Astrocyte (in vitro differentiated cells and primary cell): ENCODE data around the gene VAPA.

ENCODE experiments used
- EZH2 ChIP-seq: IDR thresholded peaks from 2 replicates; pipeline ENCODE4 v1.6.1; 2012; ENCODE audit warnings: mild to moderate bottlenecking, low read length, inconsistent platforms; ENCODE audit not compliant: insufficient read depth
- TF ChIP-seq, protein P1 (sequence below): IDR thresholded peaks from 2 replicates; pipeline ENCODE4 v1.5.1; 2011; ENCODE audit warnings: low read depth, mild to moderate bottlenecking, inconsistent platforms, low read length, moderate library complexity; ENCODE audit not compliant: insufficient read depth

DNA sequence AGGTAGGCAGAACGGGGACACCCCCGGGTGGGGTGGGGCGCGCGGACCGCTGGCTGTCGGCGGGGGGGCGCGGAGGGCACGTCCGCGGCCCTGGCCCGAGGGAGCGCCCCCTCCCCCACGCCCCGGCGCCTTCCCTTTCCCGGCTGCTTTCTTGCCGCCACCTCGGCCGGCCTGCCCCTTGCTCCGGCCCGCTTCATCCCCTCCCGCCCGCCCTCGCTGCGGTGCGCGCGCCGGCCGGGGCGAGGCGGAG is 443 bp downstream of the VAPA start:
- TF ChIP-seq, protein P1, sequence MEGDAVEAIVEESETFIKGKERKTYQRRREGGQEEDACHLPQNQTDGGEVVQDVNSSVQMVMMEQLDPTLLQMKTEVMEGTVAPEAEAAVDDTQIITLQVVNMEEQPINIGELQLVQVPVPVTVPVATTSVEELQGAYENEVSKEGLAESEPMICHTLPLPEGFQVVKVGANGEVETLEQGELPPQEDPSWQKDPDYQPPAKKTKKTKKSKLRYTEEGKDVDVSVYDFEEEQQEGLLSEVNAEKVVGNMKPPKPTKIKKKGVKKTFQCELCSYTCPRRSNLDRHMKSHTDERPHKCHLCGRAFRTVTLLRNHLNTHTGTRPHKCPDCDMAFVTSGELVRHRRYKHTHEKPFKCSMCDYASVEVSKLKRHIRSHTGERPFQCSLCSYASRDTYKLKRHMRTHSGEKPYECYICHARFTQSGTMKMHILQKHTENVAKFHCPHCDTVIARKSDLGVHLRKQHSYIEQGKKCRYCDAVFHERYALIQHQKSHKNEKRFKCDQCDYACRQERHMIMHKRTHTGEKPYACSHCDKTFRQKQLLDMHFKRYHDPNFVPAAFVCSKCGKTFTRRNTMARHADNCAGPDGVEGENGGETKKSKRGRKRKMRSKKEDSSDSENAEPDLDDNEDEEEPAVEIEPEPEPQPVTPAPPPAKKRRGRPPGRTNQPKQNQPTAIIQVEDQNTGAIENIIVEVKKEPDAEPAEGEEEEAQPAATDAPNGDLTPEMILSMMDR, result no peak
- TF ChIP-seq EZH2, result no peak
